ENCODE data around the gene SBF1.

GRCh38 chr22:50520826-50521453 lies 46.1 kb upstream of the SBF1 start:
- TF ChIP-seq CTCF (IDR thresholded peaks at IDR 0.05; ENCODE audit: poor library complexity, severe bottlenecking) (no peak), EP300 (conservative IDR thresholded peaks at IDR 0.05; ENCODE audit: poor library complexity, severe bottlenecking) (no peak), POLR2AphosphoS5 (IDR thresholded peaks at IDR 0.05) (no peak), RAD21 (conservative IDR thresholded peaks at IDR 0.05) (no peak), EZH2 (IDR thresholded peaks at IDR 0.05; ENCODE audit: borderline replicate concordance, insufficient read depth, low read length, poor library complexity, severe bottlenecking) (no peak)
- TF ChIP-seq, protein P1, sequence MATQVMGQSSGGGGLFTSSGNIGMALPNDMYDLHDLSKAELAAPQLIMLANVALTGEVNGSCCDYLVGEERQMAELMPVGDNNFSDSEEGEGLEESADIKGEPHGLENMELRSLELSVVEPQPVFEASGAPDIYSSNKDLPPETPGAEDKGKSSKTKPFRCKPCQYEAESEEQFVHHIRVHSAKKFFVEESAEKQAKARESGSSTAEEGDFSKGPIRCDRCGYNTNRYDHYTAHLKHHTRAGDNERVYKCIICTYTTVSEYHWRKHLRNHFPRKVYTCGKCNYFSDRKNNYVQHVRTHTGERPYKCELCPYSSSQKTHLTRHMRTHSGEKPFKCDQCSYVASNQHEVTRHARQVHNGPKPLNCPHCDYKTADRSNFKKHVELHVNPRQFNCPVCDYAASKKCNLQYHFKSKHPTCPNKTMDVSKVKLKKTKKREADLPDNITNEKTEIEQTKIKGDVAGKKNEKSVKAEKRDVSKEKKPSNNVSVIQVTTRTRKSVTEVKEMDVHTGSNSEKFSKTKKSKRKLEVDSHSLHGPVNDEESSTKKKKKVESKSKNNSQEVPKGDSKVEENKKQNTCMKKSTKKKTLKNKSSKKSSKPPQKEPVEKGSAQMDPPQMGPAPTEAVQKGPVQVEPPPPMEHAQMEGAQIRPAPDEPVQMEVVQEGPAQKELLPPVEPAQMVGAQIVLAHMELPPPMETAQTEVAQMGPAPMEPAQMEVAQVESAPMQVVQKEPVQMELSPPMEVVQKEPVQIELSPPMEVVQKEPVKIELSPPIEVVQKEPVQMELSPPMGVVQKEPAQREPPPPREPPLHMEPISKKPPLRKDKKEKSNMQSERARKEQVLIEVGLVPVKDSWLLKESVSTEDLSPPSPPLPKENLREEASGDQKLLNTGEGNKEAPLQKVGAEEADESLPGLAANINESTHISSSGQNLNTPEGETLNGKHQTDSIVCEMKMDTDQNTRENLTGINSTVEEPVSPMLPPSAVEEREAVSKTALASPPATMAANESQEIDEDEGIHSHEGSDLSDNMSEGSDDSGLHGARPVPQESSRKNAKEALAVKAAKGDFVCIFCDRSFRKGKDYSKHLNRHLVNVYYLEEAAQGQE (IDR thresholded peaks at IDR 0.05; ENCODE audit: borderline replicate concordance): no peak
